Glutamatergic neuron (in vitro differentiated cells): Measurements from ENCODE around the gene RANBP17. TPM values are rescaled to one million over a fixed set of nuclear protein-coding genes. Genes with fewer than 3 reads are reported as not detected.
A peak's percentile ranks its signal among the peaks of the same experiment; 100 is the strongest.
"Not testable (repeated sequence)": the region's sequence is repeated elsewhere in the genome, so short reads cannot be mapped to it uniquely, and the experiment has no call there.

Experiments used
- DNase-seq: peaks from one replicate; pipeline ENCODE4 v3.0.0; 2022
- H3K27ac Mint-ChIP-seq: one replicate; pipeline ENCODE4 v1.8.0; 2020; ENCODE audit warnings: mild to moderate bottlenecking, mixed read lengths, inconsistent platforms; ENCODE audit not compliant: unreplicated experiment
- H3K27me3 Mint-ChIP-seq: one replicate; pipeline ENCODE4 v1.8.0; 2020; ENCODE audit warnings: mild to moderate bottlenecking, moderate library complexity, mixed read lengths, inconsistent platforms; ENCODE audit not compliant: unreplicated experiment
- H3K36me3 Mint-ChIP-seq: one replicate; pipeline ENCODE4 v1.8.0; 2020; ENCODE audit warnings: mild to moderate bottlenecking, mixed read lengths, inconsistent platforms; ENCODE audit not compliant: unreplicated experiment
- H3K4me1 Mint-ChIP-seq: one replicate; pipeline ENCODE4 v1.8.0; 2020; ENCODE audit warnings: mild to moderate bottlenecking, low read depth, mixed read lengths, inconsistent platforms; ENCODE audit not compliant: unreplicated experiment
- H3K4me3 Mint-ChIP-seq: one replicate; pipeline ENCODE4 v1.8.0; 2020; ENCODE audit warnings: mild to moderate bottlenecking, mixed read lengths, inconsistent platforms; ENCODE audit not compliant: unreplicated experiment
- H3K9me3 Mint-ChIP-seq: one replicate; pipeline ENCODE4 v1.8.0; 2020; ENCODE audit warnings: mild to moderate bottlenecking, moderate library complexity, mixed read lengths, inconsistent platforms; ENCODE audit not compliant: unreplicated experiment
- CTCF ChIP-seq: fragments of 200-600 bp; sonication (generic); IDR thresholded peaks from one replicate; pipeline ENCODE4 v1.5.0; 2021; ENCODE audit not compliant: partially characterized antibody, unreplicated experiment
- total RNA-seq: library from RNA; stranded (reverse); fragmentation: NEBNext Ultra II Directional; extraction: Animal tissue kit (Norgen Biotek cat#: 25700); gene quantifications from one replicate; pipeline ENCODE4 v1.2.1, GENCODE V29; 2021; ENCODE audit not compliant: unreplicated experiment

RANBP17 gene
- total RNA-seq, 1 donor from 2014 or later, result 25.7 TPM

- no peak for DNase-seq
- peaks cover 3% of the 10 kb centered on the region for H3K9me3 Mint-ChIP-seq
- H3K4me3 Mint-ChIP-seq, result no peak overlapping the region
- TF ChIP-seq CTCF, result no peak
- no peak overlapping the region for H3K27ac Mint-ChIP-seq
- H3K4me1 Mint-ChIP-seq, result no peaks in the 10 kb centered on the region
- H3K36me3 Mint-ChIP-seq, result peaks cover 7% of the 10 kb centered on the region
- H3K27me3 Mint-ChIP-seq, result peaks cover under 1% of the 10 kb centered on the region
Observed at GRCh38 chr5:170821257-170821800, 40.5 kb upstream of the RANBP17 start.

- Mint-ChIP-seq H3K9me3 (peaks cover 4% of the 10 kb centered on the region), H3K27ac (no peak overlapping the region), H3K4me1 (no peaks in the 10 kb centered on the region), H3K27me3 (peaks cover 3% of the 10 kb centered on the region), H3K36me3 (peaks cover 13% of the 10 kb centered on the region), H3K4me3 (no peak overlapping the region)
- TF ChIP-seq CTCF, result no peak
- no peak for DNase-seq
Observed at GRCh38 chr5:170826117-170826516, 35.7 kb upstream of the RANBP17 start.

DNA sequence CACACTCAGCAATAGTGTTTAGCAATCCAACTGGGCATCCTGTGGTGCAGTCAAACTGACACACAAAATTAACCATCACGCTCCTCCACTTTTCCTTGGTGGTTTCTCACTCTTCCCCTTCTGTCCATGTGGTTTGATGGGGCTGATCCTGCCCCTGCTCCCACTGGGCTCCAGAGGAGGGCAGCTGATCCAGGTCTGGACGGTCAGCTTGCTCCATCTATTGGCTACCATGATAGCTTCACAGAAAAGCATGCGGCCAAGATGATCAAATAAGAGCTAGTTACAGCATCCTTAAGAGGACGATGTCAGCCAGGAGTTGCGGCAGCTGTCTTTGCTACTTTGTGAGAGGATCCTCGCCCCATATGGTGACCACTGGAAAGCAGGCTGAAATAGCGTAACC, 29.6 kb upstream of the RANBP17 start:
- Mint-ChIP-seq H3K36me3 (peaks cover 3% of the 10 kb centered on the region), H3K4me1 (peaks cover 10% of the 10 kb centered on the region), H3K27ac (peak overlapping the region; percentile 50), H3K9me3 (no peaks in the 10 kb centered on the region), H3K27me3 (peaks cover 3% of the 10 kb centered on the region), H3K4me3 (no peak overlapping the region)
- DNase-seq, result peak; percentile 32
- TF ChIP-seq CTCF, result no peak

DNA sequence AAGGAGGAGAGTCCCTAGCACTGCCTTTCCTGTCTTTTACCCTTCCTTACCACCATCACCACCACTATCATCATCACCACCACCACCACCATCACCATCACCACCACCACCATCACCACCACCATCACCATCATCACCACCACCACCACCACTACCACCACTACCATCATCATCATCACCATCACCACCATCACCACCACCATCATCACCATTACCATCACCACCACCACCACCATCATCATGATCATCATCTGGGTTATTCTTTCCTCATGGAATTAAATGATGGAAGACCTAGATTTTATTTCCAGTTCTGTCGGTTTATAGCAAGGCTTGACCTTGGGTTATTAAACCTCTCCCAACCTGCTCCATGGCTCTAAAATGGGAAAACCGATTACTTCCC, 27.8 kb upstream of the RANBP17 start:
- H3K27me3 Mint-ChIP-seq, H3K4me1 Mint-ChIP-seq, H3K27ac Mint-ChIP-seq, H3K36me3 Mint-ChIP-seq, H3K9me3 Mint-ChIP-seq, DNase-seq, H3K4me3 Mint-ChIP-seq: not testable (repeated sequence)

DNA sequence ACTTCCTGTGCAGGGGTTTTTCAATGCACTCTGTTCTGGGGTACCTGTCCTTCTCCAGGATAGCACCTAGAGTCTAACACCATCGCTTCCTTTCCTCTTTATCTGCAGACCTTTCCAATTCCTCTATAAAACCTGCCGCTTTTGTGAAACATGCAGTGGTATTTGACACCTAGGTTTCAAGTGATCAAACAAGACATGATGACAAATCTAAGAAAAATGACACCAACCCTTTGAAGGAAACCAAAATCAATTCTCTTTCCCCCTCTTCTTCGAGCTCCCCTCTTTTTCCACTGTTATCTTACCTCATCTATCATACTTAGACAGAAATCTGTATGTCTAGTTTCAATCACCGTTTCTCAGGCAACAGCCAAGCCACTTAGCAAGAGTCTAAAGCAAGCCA, 25.6 kb upstream of the RANBP17 start:
- H3K36me3 Mint-ChIP-seq, result no peaks in the 10 kb centered on the region
- DNase-seq, result no peak
- no peak overlapping the region for H3K27ac Mint-ChIP-seq
- peaks cover 3% of the 10 kb centered on the region for H3K27me3 Mint-ChIP-seq
- no peak for TF ChIP-seq CTCF
- peaks cover 10% of the 10 kb centered on the region for H3K4me1 Mint-ChIP-seq
- no peak overlapping the region for H3K4me3 Mint-ChIP-seq
- no peaks in the 10 kb centered on the region for H3K9me3 Mint-ChIP-seq
